ENCODE data around the gene TMEM167B. TPM values are rescaled to one million over a fixed set of nuclear protein-coding genes. Genes with fewer than 3 reads are reported as not detected.

The TMEM167B gene
- total RNA-seq, 2 donors from 2014 or later: 14.6 to 23.0 TPM

GRCh38 chr1:109131800-109132199 lies 41.2 kb downstream of the TMEM167B start:
- Mint-ChIP-seq H3K4me1 (peaks cover 9% of the 10 kb centered on the region), H3K27me3 (ENCODE audit: insufficient read depth) (no peaks in the 10 kb centered on the region), H3K36me3 (ENCODE audit: low read depth) (no peaks in the 10 kb centered on the region), H3K9me3 (no peaks in the 10 kb centered on the region), H3K27ac (no peak overlapping the region), H3K4me3 (no peak overlapping the region)
- no peak overlapping the region for H3K27ac ChIP-seq (ENCODE audit: low read depth, low read length)
- H3K4me3 ChIP-seq (ENCODE audit: low read length): no peak overlapping the region
- no peaks in the 10 kb centered on the region for H3K27me3 ChIP-seq (ENCODE audit: control insufficient read depth, insufficient read depth, low read length, poor library complexity, severe bottlenecking)
- H3K9me3 ChIP-seq (ENCODE audit: control insufficient read depth, low read length): no peaks in the 10 kb centered on the region
- TF ChIP-seq, protein P1, sequence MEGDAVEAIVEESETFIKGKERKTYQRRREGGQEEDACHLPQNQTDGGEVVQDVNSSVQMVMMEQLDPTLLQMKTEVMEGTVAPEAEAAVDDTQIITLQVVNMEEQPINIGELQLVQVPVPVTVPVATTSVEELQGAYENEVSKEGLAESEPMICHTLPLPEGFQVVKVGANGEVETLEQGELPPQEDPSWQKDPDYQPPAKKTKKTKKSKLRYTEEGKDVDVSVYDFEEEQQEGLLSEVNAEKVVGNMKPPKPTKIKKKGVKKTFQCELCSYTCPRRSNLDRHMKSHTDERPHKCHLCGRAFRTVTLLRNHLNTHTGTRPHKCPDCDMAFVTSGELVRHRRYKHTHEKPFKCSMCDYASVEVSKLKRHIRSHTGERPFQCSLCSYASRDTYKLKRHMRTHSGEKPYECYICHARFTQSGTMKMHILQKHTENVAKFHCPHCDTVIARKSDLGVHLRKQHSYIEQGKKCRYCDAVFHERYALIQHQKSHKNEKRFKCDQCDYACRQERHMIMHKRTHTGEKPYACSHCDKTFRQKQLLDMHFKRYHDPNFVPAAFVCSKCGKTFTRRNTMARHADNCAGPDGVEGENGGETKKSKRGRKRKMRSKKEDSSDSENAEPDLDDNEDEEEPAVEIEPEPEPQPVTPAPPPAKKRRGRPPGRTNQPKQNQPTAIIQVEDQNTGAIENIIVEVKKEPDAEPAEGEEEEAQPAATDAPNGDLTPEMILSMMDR (conservative IDR thresholded peaks at IDR 0.05): no peak
- H3K36me3 ChIP-seq (ENCODE audit: control insufficient read depth, insufficient read depth, low read length): no peaks in the 10 kb centered on the region
- DNase-seq: no peak
- no peaks in the 10 kb centered on the region for H3K4me1 ChIP-seq (ENCODE audit: control insufficient read depth, insufficient read depth, low read length)
- H3K9ac ChIP-seq (ENCODE audit: extremely low read depth, low read length, poor library complexity, severe bottlenecking): no peak overlapping the region

DNA sequence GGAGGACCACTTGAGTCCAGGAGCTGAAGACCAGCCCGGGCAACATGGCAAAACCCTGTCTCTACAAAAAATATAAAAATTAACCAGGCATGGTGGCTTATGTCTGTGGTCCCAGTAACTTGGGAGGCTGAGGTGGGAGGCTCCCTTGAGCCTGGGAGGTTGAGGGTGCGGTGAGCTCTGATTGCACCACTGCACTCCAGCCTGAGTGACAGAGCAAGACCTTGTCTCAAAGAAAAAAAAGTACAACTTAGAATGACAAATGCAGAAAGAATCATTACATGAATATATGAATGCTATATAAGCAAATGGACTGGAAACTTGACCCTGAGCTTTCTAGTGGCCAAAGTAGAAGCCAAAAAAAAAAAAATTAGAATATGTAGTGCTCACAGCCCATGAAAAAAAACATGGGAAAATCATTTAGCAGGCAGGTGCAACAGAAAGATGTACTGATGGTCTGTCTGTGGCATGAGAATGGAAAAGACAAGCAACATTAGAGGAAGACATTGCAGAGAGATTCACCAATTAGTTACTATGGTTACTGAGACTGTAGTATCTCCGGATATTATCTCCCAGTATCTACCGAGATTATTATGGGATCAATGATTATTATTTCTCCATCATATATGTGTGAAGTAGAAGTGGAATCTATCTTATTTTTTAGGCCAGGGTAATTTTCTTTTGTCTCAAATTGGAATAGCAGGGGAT lies 42.6 kb downstream of the TMEM167B start:
- H3K27ac Mint-ChIP-seq: no peak overlapping the region
- no peaks in the 10 kb centered on the region for H3K9me3 ChIP-seq (ENCODE audit: control insufficient read depth, low read length)
- TF ChIP-seq, protein P1 (conservative IDR thresholded peaks at IDR 0.05): no peak
- no peaks in the 10 kb centered on the region for H3K36me3 Mint-ChIP-seq (ENCODE audit: low read depth)
- no peaks in the 10 kb centered on the region for H3K27me3 Mint-ChIP-seq (ENCODE audit: insufficient read depth)
- 73 to 94% methylated on average over 2 to 4 of the region's 4 CpGs for WGBS, 2 experiments (ENCODE audit: insufficient coverage in 1 of 2, insufficient read length in 1 of 2)
- no peak overlapping the region for H3K4me3 ChIP-seq (ENCODE audit: low read length)
- no peak for DNase-seq
- H3K27ac ChIP-seq (ENCODE audit: low read depth, low read length): no peak overlapping the region
- no peaks in the 10 kb centered on the region for H3K36me3 ChIP-seq (ENCODE audit: control insufficient read depth, insufficient read depth, low read length)
- no peaks in the 10 kb centered on the region for H3K9me3 Mint-ChIP-seq
- no peaks in the 10 kb centered on the region for H3K27me3 ChIP-seq (ENCODE audit: control insufficient read depth, insufficient read depth, low read length, poor library complexity, severe bottlenecking)
- no peak overlapping the region for H3K9ac ChIP-seq (ENCODE audit: extremely low read depth, low read length, poor library complexity, severe bottlenecking)
- H3K4me1 Mint-ChIP-seq: peaks cover 16% of the 10 kb centered on the region
- no peaks in the 10 kb centered on the region for H3K4me1 ChIP-seq (ENCODE audit: control insufficient read depth, insufficient read depth, low read length)
- H3K4me3 Mint-ChIP-seq: no peak overlapping the region

GRCh38 chr1:109133815-109134214 lies 43.3 kb downstream of the TMEM167B start:
- Mint-ChIP-seq H3K9me3 (no peaks in the 10 kb centered on the region), H3K4me3 (no peak overlapping the region), H3K36me3 (ENCODE audit: low read depth) (no peaks in the 10 kb centered on the region), H3K27ac (no peak overlapping the region), H3K27me3 (ENCODE audit: insufficient read depth) (no peaks in the 10 kb centered on the region), H3K4me1 (peaks cover 21% of the 10 kb centered on the region)
- H3K27ac ChIP-seq (ENCODE audit: low read depth, low read length): no peak overlapping the region
- TF ChIP-seq, protein P1 (conservative IDR thresholded peaks at IDR 0.05): no peak
- no peaks in the 10 kb centered on the region for H3K27me3 ChIP-seq (ENCODE audit: control insufficient read depth, insufficient read depth, low read length, poor library complexity, severe bottlenecking)
- no peak for DNase-seq
- H3K36me3 ChIP-seq (ENCODE audit: control insufficient read depth, insufficient read depth, low read length): no peaks in the 10 kb centered on the region
- no peak overlapping the region for H3K4me3 ChIP-seq (ENCODE audit: low read length)
- WGBS, 2 experiments (ENCODE audit: insufficient coverage in 1 of 2, insufficient read length in 1 of 2): 89 to 100% methylated on average over 2 of the region's 2 CpGs
- no peaks in the 10 kb centered on the region for H3K9me3 ChIP-seq (ENCODE audit: control insufficient read depth, low read length)
- H3K9ac ChIP-seq (ENCODE audit: extremely low read depth, low read length, poor library complexity, severe bottlenecking): no peak overlapping the region
- H3K4me1 ChIP-seq (ENCODE audit: control insufficient read depth, insufficient read depth, low read length): peaks cover 4% of the 10 kb centered on the region

Data from endodermal cell (in vitro differentiated cells).